Measurements from ENCODE around the gene TAF1B.
A peak's percentile ranks its signal among the peaks of the same experiment; 100 is the strongest.

The TAF1B gene

DNA sequence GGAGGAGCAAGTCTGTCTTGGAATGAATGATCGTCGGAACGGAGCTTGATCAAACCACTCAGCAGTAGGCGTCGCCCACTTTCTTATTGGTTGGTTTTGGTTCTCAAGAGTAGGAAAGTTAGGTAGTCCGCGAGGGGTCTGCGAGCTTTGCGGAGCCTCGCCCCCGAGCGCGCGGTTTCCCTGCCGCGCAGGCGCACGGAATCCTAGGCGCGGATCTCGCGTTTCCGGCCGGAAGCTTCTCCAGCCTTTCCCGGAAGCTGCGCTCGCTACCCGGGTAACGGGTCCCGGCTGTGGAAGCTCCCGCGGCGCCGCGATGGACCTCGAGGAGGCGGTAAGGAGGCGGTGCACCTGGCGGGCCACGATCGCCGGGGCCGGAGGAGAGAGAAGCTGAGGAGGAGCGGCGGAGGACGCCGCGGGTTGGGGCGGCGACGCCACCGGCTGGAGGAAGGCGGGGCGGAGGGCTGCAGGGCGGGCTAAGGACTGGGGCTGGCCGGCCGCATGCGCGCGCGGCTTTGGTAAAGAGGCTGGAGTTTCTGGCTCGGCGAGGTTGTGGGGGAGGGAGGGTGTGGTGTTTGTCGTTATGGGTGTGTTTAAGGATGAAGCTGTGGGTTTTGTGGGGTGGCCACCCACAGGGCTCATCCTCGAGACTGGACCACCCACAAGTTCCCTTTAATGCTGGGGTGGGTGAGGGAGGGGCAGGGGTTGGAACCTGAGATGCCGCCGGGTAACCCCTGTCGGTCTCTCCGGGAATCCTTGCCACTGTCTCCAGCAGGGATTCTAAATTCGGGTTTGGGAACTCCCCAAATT, at the start of gene TAF1B:
Gene TAF1B, plus strand, starts transcription at position 246 of the 807 bp plus-strand sequence. Its CDS starts 68 bp downstream, at position 314.
- peak; percentile 38 to 94 (median 77) for DNase-seq

DNA sequence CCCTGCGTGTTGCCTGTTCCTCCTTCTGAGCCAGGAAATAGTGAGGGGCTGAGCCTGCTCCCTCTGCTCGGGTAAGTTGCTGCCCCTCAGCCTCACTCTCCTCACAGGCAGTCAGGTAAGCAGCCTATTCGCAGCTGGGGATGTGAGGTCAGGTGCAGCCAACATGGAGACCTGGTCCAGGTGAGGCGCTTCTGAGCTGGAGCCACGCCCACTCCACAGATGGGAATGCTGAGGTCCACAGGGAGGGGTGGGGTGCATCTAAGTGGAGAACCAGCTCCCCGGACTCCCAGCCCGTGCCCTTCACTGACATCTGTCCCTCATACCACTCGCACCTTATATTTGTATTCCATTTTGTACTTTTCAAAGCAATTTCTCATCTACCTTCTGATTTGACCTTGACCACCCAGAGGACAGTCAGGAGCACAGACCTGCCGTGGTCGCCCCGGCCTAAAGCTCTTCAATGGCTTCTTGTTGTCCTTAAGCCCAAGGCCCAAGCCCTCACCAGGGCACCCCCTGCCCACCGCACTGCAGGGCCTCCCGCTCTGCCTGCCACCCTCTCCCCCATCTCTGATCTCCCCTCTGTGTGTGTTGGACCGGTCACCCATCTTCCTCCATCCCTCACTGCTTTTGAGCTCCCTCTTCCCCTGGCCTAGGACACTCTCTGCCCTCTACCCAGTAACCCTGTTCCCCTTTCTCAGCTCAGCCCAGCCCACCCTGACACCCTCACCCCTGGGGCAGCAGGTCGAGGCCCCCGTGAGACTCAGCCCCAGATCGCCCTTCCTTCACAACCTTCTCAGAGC, 49.2 kb upstream of the TAF1B start:
- no peak for DNase-seq

DNA sequence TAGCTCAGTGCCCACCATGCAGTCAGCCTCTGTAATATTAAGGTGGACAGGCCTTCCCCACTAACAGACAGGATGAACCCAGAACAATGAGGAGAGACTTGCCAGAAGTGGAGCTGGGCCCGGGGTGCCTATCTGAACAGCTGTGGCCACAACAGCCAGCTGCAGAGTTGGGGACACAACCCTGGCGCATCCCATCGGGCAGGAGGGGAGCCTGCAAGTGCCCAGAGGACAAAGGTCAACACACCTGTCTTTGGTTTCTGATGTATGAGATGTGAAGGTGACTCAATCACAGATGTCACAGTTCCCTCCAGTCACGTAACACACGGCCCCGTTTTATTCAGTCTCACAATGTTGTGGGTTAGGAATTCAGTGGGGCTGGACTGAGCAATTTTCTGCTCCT, 48.2 kb upstream of the TAF1B start:
- no peak for DNase-seq

DNA sequence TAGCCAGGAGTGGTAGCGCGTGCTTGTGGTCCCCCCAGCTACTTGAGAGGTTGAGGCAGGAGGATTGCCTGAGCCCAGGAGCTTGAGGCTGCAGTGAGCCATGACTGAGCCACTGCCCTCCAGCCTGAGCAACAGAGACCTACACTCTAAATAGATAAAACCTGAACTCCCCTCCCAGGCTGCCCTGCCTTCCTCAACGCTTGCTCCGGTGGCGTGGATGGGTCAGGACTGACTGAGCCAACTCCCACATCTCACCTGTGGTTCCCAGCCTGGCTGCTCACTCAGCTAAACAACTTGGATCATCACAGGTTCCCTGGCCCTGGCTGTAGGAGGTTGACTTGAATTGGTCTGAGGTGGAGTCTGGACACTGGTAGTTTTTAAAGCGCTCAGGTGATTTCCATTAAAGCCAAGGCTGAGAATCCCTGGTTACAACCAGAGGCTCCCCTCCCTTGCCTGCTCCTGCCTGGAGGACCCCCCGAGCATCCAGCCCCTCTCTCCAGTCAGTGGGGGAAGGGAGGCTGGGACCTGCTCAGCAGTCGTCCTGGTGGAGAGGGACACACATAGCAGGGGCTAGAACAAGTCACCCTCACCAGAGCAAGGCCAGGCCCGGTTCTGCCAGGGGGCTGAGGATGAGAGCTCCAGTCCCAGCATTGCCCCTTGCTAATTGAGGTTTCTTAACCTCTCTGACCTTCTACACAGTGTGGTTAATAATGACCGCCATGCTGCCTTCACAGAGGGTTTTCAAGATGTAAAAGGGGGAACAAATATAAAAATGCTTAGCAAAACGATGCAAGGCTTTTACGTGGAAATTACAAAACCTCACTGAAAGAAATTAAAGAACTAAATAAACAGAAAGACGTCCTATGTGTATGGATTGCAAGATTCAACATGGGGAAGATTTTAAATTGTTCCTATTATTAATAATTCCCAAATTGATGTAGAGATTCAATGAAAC, 46.9 kb upstream of the TAF1B start:
- DNase-seq, result no peak

DNA sequence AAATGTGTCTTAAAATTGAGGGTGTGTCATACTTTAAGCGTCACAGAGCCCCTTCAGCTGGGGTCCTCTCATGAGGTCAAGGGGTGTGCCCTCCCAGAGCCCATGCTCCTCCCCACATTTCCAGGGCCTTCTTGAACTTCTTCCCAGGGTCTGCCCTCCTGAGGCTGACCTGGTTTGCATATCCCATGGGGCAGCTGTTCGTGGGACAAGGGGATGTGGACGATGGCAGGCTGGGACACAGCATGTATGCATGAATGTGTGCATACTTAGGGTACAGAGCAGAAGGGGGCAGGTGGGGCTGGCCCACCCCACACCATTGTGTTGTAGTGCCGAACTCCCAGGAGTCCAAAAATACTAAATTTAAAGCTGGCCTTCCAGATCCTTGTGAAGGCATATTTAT, 46.2 kb upstream of the TAF1B start:
- DNase-seq, result no peak

DNA sequence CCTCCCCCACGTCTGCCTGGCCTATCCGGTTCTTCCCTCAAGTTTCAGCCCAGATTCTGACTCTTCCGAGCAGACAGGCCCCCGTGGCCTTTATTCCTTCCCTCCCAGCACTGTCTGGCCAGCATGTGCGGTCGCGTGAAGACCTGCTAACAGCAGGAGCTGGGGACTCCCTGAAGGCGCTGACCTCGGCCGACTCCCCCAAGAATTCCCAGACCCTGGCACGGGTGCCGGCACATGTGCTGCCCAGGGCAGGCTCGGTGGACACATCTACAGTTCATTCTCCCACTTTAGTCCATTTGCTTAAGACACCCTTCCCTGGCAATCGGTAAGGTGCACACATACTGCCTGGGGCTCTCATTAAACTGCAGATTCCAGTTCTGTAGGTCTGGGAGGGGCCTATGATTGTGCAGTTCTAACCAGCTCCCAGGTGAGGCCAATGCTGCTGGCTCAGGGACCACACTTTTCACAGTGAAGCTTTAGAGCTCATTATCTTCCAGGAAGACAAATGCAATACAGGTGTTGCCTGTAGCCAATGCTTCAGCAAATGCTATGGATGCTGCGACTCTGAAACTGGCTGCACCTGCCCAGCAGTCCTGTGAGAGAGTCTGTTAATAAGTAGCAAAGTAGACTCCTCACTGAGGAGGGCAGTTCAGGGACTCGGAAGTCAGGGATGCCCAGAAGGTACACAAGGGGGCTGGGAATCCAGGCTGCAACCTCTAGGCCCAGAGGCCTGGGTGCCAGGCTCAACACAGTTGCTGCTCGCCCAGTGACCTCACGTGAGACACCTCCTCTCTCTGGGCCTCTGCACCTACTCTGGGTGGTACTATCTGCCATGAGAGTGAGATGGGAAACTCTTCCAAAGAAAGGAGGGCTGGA, 45.4 kb upstream of the TAF1B start:
- no peak for DNase-seq

DNA sequence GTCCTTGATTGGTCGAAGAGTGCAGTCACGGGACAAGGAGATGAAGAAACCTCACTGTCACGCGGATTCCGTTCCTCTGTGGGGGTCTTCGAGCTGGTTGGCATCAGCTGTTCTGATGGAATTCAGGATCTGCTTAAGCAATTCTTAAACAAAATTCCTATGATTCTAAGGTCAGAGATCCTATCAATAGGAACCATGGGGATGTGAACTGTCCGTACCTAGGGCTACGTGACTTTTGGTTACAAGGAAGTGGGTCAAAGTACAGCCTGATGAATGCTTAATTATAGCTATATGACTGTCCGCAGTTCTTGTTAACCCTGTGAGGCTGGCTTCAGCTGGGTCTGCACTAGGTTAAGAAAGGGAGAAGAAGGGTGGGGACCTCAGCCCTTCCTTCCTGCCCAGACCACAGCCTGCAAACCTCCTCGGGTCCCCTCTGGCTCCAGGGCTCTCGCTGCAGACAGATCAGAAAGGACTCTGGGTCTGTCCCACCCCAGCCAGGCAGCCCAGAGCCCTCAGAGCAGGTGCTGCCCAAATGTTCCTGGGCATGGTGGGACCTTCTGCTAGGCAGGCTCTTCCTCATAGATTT, 44.2 kb upstream of the TAF1B start:
- DNase-seq, result no peak

DNA sequence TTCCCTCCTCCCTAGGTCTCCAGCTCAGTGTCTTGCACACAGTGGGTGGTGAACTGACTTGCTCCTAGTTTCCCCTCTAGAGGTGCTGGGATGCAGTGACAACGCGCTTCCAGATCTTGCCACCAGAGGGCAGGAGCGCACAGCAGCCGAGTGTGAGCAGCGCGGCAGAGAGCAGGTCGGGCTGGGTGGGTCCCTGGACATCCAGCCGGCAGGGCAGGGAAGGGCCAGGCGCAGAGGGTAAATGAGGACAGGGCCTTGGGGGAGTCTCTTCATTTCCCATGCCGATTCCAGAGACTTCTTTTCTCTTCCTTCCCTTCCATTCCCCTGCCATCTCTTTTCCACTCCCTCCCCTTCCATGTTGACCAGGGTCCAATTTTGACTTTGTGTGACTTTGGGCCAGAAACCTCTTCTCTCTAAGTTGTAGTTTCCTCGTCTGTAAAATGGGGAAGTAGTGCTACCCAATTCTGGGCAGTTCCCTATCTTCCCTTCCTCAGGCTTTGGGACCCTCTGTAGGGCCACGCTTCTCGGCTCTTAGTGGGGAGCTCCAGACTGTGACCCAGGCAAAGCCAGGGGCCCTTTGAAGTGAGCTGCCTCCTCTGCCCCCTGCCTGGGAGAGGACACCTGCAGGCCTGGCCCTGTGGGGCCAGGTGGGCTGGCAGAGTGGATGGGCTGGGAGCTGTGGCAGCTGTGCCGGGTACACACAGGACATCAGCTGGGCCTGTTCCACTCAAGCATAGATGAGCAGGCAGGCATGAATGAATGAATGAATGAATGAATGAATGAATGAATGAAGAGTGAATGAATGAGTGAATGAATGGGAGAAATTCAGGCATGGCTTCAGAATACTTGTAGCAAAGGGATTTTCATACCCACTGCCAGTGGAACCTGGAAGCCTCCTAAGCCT, 43.3 kb upstream of the TAF1B start:
- peak in 50 of 51 donors; percentile 17 to 87 (median 62) for DNase-seq

DNA sequence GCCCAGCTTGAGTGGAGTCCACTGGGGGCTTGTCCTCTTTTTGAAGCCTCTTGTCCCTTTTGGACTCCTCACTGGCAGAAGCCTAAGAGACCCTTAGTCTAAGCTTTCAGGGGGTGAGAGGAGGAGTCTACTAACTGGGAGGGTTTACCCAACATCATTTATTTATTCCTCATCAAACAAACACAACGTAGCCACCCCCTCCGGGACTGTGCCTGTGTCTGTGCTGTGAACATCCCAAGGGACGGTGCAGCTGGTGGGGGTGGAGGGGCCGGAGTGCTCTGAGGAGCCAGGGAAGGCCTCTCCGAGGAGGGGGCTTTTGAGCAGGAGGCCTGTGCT, 42.7 kb upstream of the TAF1B start:
- DNase-seq, result no peak

DNA sequence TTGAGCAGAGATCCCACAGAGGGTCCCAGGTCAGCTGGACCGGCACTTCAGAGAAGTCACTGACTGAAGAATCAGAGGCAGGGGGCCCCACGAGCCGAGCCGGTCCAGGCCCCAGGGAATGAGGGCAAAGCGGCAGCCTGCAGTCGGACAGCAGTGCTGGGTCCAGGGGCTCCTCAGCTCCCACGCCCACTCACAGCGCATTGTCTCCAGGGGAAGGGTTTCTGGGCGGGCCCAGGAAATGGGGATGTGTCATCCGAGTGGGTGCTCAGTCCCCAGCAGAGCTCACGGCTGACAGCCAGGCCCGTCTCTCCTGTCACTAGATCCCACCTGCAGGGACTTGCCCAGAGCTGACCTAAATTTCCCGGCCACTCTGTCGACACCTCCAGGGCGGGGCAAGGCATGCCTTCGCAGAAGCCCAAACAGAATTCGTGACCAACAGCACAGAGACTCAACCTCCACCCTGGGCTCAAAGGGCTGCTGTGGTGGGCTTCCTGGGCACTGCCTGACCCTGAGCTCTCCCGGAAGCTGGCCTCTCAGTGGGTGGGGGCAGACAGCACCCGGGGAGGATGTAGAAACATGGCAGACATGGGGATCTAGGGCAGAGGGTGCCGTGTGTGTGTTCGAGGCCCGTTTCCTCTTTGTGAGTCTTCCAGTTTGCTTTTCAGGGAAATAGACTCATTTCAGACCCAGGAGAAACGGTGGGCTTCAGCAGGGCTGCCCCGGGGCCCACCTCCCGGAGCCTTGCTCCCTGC, 42.1 kb upstream of the TAF1B start:
- DNase-seq, result no peak

DNA sequence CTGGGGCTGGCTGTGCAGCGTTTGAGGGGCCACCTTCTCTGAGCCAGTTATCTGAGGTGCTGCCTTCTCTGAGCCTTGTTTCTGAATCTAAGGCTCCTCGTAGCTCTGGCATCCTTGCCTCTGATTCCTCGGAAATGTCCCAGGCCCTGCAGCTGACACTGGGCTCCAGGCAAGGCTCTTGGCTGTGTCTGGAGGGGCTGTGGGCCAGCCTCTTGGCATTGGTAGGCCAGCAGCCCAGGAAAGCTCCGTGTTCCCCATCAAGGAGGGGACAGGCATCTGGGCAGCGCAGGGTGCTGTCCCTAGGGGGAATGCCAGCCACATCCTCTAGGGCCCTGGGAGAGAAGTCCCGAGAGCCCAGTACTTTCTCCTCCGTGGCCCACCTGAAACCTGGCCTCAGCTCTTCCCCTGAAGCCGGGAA, 40.7 kb upstream of the TAF1B start:
- peak in 21 of 51 donors; percentile 2 to 67 (median 35) for DNase-seq

DNA sequence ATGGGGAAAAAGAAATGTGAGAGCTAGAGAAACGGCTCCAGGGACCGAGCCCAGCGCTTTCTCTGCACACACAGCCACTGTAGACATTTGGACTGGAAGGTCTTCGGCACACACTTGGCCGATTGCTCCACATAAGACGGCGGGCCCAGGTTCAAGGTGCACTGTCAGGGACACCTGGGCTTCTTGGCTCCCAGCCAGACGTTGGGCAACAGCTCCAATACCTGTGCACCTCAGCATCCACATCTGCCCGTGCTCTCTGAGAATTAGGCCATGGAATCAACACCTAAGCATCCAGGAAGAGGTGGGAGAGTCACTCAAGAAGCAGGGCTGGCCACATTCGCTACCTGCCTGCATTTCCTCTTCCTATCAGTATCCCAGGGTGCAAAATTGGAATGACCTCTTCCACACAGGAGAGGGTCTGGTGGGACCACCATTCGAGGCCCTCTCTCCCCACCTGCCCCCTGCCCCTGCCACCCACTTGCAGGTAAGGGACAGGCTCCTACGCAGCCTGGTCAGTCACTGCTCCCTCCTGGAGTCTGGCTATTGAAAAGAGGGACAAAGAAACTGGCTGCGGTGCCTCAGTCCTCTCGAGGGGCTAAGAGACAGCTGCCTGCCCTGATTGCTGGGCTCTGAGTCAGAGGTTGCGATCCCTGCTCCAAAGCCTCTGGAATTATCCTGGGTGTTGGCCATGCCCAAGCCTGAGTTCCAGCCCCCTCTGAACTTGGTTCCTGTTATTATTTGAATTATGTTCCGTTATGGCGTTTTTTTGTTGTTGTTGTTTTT, 40.1 kb upstream of the TAF1B start:
- no peak for DNase-seq

DNA sequence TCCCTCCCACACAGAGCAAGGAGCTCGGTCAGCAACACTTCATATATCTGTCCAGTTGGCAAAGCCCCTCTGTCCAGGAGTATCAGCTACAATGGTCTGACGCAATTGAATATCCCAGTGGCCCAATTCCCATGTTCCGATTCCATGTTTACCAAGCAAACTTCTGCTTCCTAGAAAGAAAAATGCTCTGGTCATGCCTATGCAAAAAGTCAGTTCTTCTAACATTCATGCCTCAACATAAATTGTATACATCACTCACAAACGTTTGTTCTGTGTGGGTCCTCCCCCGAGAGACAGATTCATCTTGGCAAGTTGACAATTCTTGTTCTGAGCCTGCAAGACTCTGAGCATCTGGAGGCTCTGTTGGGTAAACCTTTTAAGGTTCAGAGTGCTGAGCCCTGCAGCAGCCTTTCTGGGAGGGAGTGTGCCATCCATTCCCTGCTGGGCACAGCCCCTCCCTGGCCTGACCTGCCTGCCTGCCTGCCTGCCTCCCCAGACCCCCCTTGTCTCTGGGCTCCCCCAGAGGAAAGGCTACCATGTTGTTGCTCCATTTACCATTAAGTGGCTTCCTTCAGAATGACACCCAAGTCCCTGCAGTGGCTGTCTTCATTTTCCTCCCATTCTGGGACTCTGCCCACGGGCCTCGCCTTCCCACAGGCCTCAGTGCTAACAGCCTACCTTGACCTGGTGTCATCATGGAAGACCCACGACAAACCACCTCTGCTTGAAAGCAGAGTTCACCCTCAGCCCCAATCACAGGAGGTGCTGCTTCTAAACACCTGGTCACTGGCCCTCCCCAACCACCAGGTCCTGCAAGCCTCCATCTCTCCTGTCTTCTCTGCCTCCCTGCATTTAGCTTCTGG, 37.6 kb upstream of the TAF1B start:
- no peak for DNase-seq

DNA sequence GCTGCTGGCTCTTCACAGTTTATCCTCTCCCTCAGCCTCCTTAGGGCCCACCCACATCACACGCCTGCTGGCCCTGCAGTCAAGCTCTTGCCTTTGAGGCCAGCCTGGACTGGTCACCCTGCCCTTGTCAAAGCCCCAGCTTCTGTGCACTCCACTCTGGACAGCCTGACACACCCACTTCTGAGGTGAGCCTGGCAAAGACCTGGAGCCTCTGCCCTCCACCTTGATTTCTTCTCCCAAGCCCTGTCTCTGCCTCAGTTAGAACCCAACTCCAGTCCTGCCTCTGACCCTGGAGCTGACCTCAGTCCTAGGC, 37.0 kb upstream of the TAF1B start:
- DNase-seq, result no peak

DNA sequence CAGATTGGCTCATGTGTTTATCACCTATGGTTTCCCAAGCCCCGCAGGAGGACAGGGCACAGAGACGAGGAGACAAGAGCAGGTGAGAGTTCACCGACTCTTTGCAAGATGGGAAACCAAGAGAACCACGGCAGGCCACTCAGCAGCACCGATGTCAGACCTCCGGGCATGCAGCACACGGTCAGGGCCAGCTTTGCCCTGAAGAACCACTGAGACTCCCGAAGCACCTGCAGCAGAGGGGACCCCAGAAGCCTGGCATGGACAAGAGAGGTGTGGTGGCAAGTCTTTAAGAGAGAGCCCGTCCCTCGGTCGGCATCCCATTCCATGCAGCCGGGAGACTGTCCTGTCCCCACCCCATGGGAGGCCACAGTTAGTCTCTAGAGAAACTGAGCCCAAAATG, 36.6 kb upstream of the TAF1B start:
- no peak for DNase-seq

DNA sequence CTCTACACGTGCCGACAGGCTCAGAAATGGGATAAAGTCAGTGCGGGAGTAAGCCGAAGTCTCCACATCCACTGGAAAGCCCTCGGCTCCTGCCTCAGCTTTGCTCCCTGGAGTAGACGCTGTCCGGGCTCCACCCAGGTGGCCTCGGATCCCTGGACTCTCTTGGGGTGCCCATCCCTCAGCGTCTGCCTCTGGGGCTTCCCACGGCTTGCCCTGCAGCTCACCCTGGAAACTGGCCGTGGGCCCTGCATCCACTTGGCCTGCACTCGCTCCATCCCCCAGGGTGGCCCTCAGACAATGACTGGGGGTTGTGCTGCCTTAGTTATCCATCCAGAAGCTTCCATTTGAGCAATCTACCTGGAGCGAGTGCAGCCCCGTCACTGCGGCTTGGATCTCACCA, 36.2 kb upstream of the TAF1B start:
- DNase-seq, result peak in 5 of 51 donors; percentile 9 to 34 (median 17)
